ENCODE measurements around the gene RPH3AL.
"Not testable (repeated sequence)": the region's sequence is repeated elsewhere in the genome, so short reads cannot be mapped to it uniquely, and the experiment has no call there.

The RPH3AL gene

DNA sequence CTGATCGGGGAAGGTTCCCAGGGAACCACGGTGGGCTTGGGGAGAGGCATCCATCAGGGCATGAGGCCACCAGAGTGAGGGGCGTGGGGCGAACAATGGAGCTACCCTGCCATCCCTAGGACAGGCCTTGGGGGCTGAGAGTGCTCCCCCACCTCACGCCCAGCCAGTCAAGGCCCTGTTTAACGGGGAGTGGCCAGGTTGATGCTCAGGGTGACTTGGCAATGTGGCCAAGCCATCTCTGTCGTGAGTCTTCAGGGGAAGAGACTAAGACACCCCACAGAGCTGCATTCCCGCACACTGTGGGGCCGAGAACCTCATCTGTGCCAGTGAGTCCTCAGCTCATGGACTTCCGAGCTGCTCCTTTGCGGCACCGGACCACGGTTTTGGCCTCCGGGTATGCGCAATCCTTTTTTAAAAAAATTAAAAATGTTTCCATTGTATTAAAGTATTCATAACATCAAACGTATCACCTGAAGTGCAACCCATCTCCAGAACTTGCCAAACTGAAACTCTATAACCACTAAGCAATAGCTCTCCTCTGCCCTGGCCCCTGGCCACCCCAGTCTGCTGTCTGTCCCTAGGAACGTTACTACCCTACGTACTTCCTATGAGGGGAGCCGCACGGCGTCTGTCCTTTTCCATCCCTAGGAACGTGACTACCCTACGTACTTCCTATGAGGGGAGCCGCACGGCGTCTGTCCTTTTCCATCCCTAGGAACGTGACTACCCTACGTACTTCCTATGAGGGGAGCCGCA lies 99.3 kb downstream of the RPH3AL start:
- DNase-seq: no peak

DNA sequence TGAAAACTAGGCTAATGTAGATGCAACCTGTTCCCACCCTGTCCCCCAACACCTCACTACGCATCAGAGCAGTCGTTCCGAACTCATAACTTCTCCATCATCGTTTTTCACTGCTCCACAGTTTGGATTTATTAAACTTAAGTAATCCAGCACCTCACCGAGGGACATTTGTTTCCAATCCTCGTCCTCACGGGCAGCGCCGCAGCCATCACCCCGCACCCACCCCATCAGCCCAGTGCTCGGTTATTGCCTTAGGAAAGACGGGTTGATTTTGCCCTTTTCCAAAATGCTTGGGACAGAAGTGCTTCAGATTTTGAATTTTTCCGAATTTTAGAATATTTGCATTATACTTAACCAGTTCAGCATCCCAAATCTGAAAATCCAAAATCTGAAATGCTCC lies 100.2 kb downstream of the RPH3AL start:
- no peak for DNase-seq

DNA sequence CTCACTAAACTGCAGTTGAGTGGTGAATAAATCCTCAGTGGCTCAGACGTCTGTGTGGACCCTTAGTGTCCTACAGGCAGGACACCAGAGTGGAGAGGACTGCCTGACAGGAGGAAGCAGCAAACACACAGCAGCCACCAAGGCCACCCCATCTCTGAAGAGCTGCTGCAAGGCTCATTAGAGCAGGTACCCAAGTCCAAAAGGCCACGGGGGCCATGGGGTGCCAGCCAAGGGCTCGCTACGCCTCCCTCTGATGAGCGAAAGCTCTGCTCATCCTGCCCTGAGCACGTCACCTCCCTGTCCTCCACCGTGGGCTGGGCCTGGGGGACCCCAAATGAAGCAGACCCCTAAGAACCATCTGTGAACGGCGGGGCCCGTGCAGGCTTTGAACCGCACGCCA lies 101.1 kb downstream of the RPH3AL start:
- no peak for DNase-seq

DNA sequence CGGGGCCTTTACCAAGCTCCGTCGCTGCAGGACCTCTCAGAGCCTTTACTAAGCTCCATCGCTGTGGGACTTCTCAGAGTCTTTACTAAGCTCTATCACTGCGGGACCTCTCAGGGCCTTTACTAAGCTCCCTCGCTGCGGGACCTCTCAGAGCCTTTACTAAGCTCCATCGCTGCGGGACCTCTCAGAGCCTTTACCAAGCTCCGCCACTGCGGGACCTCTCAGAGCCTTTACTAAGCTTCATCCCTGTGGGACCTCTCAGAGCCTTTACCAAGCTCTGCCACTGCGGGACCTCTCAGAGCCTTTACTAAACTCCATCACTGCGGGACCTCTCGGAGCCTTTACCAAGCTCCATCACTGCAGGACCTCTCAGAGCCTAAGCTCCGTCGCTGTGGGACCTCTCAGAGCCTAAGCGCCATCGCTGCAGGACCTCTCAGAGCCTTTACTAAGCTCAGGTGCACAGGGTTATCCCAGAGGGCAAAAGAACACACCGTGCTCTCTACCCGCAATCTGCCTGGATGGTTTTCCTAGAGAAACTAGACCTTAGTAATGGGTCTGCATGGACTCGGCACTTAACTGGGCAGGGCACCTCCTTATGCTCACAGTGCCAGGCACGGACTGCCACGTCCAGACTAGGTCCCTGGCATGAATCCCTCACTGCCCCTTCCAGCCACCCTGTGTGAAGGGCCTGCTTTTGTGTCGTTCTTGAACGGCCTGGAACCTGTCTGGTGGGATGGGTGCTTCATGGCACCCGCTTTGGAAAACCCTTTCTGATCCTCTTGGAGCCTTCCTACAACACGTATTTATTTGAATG lies 101.9 kb downstream of the RPH3AL start:
- no peak for DNase-seq

DNA sequence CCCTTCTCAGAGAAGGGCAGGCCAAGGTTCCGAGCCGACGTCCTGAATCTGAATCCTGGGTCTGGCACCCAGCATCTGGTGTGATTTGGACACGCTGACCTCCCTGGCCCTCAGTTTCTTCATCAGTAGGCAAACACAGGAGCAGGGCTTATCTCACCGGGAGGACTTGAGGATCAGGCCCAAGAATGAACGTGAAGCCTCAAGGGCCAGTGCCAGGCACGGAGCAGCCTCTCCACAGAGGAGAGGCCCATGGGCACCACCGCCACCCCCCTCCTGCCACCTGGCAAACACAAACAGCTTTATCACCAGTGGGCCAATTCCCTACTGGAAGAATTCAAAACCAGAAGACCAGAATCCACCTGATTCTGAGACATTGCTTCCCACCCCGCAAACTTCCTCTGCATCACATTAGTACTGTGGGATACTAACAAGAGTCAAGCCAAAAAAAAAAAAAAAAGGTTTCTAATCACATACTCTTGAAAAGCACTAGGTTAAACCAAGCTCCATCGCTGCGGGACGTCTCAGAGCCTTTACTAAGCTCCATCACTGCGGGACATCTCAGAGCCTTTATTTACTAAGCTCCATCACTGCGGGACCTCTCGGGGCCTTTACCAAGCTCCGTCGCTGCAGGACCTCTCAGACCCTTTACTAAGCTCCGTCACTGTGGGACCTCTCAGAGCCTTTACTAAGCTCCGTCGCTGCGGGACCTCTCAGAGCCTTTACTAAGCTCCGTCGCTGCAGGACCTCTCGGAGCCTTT lies 103.2 kb downstream of the RPH3AL start:
- no peak for DNase-seq

DNA sequence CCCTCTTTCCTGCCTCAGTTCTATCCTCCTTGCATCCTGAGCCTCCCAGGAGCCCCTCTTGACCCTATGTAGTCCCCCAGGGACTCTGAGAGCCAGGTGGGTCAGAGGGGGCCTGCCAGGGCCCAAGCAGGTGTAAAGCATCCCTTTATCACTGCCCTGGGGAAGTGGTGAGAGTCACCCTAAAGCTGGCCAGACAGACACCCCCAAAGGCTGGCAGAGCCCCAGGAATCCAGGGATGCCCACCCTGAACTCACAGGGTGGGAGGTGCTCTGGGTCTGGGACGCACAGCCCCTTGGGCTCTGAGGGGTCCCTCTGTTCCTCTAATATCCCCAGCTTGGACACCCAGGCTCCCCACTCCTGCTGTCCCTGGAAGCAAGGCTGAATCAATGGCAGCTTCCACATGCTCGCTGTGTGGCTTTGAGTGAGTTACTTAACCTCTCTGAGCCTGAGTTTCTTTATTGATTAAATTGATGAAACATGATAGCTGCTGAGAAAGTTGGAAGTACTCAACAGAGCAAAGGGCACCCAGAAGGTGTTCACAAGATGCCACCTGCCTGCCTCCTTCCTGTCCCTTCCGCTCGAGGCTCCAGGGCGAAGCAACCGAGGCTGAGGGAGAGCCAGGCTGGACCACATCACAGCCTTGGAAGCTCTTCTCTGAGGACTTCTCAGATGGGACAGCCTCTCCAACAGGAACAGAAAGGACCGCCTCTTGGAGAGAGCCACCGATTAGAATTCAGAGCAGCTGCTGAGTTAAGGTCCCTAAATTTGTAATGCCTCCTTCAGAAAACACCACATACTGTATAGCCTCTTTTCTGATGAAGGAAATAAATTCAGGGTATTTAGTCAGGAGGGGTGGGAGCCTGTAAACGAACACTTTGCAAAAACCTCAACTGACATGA lies 104.0 kb downstream of the RPH3AL start:
- DNase-seq: no peak

DNA sequence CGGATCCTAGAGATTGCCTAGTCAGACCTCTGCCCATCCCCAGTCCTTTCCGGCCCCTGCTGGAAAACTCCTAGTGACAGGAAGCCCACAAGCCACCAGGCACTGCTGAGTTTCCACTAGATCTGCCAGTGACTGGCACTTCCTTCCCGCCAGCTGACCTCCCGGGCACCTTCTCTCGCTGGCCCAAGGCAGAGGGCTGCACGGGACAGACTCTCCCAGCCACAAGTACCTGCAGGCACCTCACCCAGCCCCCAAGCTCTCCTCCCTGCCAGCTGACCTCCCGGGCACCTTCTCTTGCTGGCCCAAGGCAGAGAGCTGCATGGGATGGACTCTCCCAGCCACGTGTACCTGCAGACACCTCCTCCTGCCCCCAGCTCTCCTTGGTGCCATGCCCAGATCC lies 104.8 kb downstream of the RPH3AL start:
- DNase-seq: no peak

DNA sequence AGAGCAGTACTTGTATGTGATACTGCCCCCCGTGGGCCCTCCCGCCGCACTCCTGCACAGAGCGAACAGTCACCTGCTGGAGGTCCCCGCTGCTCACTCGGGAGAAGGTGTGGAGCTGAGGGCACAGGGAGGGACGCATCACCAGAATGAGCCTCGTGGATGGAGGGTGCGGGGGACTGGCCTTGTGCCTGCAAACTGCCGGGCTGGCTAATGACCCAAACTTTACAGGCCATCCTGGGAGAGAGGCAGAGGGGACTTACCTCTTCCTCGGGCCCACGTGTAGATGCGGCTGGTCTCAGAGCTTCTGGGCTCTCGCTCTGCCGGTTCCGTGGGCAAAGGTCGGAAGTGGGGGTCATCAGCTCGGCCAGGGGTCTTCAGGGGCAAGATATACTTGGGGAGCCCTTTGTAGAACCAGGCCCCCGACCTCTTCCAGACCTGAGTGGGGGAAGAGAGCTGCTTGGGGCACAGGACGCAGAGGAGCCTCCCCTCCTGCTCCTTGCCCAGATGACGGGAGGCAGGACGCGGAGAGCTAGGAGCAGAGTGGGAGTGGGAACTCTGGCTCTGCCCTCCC lies 105.7 kb downstream of the RPH3AL start:
- no peak for DNase-seq

DNA sequence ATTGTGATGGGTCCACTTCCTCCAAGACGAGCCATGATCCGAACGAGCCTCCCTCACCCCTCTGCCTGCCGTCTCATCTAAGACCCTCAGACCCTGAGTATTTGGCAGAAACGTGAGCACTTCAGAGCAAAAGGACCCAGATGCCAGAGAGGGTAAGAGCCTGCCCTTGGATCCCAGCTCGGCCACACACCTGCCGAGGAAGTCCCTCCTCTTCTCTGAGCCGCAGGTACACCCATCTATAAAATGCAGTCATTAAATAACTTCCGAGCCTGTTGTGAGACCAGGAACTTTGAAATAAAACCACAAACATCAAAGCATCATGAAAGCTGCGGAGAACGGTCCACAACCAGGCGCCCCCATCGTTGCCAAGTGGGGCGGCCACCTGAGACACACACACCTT lies 106.4 kb downstream of the RPH3AL start:
- no peak for DNase-seq

DNA sequence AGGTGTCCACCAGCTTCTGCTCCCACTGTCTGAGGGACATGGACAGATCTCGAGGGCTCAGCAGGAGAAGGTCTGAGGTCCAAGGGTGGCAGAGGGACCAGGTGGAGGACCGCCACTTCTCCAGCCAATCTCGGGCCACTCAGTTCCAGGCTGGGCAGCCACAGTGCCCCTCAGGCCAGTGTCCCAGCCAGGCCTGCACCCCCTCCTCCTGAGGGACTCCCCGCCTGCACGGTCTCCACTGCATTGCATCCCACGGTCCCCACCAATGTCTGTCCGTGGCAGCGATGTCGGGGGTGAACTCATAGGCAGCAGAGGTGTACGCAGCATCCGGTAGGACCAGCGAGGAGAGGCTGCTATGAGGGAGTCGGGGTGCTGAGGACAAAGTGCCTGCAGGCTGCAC lies 107.0 kb downstream of the RPH3AL start:
- DNase-seq: no peak

DNA sequence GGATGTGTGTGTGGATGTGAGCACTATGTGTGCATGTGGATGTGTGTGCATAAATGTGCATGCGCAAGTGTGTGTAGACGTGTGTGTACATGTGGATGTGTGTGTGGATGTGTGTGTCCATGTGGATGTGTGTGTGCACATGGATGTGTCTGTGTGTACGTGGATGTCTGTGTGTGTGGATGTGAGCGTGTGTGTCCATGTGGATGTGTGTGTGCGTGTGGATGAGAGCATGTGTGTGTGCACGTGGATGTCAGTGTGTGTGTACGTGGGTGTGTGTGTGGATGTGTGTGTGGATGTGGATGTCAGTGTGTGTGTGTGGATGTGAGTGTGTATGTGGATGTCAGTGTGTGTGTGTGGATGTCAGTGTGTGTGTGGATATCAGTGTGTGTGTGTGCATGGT lies 107.6 kb downstream of the RPH3AL start:
- no peak for DNase-seq

DNA sequence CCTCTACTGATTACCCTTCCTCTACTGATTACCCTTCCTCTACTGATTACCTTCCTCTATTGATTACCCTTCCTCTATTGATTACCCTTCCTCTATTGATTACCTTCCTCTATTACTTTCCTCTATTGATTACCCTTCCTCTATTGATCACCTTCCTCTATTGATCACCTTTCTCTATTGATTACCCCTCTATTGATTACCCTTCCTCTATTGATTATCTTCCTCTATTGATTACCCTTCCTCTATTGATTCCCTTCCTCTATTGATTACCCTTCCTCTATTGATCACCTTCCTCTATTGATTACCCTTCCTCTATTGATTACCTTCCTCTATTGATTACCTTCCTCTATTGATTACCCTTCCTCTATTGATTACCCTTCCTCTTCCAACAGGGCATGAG lies 108.7 kb downstream of the RPH3AL start:
- DNase-seq: not testable (repeated sequence)

DNA sequence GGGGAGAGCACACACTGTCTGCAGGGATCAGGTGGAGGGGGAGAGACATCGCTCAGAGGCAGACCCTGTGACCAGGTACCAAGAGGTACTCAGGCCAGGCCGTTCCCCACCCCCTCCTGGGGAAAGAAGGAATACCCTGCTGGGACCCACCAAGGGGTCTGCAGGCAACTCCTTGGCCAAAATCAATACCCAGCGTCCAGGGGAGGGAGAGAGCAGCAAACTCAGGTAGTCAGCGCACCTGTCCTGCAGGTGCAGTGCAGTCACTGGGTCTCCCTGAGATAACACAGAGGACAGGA lies 113.7 kb downstream of the RPH3AL start:
- DNase-seq: no peak

DNA sequence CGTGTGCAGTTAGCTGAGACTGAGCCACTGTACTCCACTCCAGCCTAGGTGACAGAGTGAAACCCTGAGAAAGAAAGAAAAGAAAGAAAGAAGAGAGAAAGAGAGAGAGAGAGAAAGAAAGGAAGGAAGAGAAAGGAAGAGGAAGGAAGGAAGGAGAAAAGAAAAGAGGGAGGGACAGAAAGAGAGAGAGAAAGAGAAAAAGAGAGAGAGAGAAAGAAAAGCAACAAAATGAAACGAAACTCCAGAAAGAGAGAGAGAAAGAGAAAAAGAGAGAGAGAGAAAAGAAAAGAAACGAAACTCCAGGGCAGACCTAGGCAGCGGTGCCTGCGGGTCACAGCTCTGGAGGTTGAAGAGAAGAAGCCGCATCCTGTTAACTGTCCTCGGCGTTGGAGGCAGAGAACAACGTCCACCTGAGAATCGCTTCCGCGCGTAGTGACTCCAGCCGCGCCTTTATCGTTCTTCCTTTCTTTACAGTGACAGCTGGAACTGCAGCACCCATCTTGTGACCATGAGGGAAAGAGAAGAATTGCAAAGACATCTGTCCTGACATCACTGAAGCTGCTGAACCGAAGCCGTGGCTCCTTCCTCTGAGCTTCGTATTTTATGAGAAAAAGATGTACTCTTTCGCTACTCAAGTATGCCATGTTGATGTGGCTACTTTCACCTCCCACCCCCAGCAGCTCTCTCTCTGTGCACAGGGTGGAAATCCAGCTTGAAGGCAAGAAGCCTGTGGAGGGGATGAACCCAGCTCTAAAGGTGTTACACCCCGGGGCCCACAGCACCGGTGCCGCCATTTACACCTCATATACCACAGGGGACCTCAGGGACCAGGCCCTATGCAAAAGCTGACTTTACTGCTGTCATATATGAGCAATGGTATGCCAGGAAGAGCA lies 114.3 kb downstream of the RPH3AL start:
- no peak for DNase-seq

DNA sequence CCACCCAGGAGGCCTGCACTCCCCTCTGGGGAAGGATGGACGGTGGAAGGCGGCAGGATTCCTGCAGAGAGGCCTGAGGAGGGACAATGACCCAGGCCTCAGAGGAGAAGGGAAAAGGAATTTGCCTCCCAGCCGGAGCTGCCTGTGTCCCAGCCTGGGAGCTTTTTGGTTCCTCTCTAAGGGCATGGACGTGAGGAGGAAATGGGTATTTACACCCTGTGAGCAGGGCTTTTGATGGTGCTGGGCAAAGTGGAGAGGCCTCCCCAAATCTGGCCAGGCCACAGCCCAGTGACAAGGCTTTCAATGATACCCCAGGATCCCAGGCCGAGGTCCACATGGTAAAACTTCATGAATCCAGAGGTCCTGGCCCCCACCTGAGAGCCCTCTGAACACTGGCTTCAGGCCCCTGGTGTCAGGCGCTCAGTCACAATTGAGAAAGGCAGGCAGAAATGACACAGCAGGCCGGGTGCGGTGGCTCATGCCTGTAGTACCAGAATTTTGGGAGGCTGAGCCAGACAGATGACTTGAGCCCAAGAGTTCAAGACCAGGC lies 115.1 kb downstream of the RPH3AL start:
- DNase-seq: no peak

DNA sequence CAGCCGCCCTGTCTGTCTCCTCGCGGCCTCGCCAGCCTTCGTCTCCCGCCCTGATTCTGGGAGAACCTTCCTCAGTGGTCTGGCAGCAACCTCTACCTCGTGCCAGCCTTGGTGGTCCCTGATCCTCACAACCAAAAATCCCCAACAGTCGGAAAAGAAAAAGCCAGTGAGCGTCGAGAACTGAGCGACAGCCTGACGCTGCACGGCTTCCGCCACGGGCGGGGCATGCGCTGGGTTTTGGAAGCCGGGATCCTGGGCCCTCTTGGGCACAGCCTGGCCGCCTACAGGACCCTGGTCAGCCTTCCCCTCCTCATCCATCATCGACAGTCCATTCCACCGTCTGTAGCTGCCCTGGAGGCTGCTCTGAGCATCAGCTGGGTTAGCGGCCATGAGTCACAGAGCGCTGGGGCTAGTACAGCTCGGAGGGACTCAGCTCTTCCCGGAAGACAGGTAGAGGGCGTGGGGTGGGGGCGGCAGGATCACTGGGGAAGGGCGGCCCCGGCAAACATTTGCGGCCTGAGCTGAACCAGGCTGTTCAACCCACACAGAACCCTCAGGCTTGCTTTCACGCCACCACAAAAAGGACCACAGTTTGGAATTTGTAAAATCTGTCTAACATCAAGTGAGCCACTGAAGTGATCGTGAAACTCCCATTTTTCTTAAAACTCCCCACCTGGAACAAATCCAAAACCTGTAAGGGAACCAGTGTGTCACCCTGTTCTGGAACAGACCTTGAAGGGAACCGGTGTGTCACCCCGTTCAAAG lies 115.8 kb downstream of the RPH3AL start:
- DNase-seq: no peak

DNA sequence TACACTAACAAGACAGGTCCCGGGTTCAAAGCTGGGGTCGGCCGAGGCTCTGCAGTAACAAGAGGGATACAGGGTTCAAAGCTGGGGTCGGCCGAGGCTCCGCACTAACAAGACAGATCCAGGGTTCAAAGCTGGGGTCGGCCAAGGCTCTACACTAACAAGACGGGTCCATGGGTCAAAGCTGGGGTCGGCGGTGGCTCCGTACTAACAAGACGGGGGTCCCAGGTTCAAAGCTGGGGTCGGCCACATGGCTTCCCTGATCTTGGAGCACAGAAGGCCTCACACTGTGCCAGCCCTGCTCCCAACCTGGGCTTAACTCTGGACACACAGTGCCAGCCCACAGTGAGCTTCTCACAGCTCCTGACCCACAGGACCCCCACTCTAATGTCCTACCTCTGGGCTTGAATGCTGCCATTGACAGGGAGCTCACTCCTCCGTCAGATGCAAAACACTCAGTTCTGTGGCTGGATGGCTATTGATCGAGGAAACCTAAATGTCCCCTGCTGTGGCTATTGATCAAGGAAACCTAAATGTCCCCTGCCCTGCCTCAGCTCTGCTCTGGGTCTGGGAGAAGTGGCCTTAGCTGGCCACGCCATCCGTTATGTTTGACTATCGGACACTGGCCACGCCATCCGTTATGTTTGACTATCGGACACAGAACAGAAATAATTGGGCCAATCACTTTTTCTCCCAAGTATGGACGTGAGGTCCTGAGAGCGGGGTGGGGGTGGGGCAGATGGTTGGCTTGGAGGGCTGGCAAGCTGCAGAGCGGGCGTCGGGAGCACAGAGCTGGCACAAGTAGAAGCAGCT lies 116.6 kb downstream of the RPH3AL start:
- no peak for DNase-seq

DNA sequence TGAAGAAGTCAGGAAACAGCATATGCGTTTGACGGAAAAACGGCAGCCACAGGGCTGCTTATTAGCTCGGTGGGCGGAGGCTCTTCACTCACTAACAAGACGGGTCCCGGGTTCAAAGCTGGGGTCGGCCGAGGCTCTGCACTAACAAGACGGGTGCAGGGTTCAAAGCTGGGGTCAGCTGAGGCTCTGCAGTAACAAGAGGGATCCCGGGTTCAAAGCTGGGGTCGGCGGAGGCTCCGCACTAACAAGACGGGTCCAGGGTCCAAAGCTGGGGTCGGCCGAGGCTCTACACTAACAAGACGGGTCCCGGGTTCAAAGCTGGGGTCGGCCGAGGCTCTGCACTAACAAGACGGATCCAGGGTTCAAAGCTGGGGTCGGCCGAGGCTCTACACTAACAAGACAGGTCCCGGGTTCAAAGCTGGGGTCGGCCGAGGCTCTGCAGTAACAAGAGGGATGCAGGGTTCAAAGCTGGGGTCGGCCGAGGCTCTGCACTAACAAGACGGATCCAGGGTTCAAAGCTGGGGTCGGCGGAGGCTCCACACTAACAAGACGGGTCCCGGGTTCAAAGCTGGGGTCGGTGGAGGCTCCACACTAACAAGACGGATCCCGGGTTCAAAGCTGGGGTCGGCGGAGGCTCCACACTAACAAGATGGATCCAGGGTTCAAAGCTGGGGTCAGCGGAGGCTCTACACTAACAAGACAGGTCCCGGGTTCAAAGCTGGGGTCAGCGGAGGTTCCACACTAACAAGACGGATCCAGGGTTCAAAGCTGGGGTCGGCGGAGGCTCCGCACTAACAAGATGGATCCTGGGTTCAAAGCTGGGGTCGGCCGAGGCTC lies 117.4 kb downstream of the RPH3AL start:
- not testable (repeated sequence) for DNase-seq
